A549 treated with AZD9567 at 1 μM for 4 hours (cell line): ENCODE data around the gene TBC1D8. TPM values are rescaled to one million over a fixed set of nuclear protein-coding genes. Genes with fewer than 3 reads are reported as not detected.

Experiments
- total RNA-seq: library from RNA; stranded (reverse); fragments of 200-300 nt; extraction: Qiagen RNA extraction; gene quantifications from 5 replicates; pipeline ENCODE4 v1.2.3, GENCODE V29; 2022; ENCODE audit not compliant: insufficient read depth

Gene TBC1D8
- total RNA-seq, result 84.0 to 117 TPM (median 104 TPM) in 5 replicates

DNA sequence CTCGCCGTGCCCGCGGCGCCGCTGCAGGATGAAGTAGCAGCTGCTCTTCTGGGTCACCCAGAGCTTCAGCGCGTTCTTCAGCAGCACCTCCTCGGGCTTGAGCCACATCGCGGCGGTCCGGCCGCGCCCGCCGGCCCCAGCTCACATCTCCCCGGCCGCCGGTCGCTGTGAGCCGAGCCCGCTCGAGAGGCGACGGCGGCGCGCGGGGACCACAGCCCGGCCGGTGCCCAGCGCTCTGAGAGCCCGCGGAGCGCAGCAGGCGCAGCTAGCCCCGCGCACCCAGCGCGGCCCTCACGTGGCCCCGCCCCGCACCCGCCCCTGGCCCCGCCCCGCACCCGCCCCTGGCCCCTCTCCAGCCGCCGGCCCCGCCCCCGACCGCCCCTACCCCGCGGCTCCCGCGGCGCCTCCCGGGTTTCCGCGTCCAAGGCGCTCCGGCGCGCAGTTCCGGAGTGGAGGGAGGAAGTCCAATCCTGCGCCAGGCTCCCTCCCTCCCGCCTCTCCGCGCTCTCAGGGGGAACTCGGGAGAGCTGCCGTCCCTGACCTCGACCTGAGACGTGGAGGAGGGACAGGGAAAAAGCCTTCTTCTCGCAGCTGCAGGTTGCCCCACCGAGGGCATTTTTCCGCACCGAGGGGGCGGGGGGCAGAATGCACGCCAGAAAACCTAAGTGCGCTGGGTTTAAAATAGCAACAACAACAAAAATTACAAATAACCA lies at the start of gene TBC1D8:
Gene TBC1D8 (minus strand): TSS at position 237 of the 713 bp plus-strand sequence. CDS start 129 bp downstream, at position 108.

DNA sequence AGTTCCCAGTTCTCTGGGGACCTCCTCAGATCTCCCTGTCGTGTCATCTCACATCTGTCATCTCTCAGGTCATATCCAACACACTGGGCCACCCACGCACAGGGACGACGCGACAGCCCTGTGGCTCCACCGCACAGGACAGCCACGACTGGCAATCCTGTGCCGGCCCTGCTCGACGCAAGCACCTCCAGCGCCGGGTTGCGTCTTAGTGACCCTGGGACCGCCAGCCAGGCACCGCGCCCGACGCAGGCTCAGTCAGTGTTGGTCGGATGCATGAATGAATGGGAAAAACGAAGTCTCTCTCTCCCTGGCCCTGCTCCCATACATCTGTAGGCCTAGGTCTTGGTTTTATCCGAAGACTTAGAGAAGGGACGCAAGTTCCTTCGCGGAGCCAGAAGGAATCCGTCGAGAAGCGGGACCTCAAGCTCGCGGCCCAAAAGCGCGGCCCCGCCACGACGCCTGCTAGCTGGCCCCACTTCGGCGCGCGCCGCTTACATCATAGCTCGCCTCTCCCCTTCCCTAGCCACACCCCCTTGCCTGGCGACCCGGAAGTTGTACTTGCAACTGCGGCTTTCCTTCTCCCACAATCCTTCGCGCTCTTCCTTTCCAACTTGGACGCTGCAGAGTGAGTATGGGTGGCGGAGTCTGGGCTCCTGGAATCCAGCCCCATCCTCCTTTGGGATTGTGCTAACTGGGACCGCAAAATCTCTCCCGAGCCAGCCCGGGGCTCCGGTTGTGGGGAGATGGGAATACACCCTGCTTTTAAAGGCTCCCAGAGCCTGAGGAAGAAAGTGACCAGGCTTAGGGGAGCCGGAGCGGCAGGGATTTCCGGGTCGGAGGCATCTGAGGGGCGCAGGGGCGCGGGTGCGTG lies 149.3 kb downstream of the TBC1D8 start, which contains the start of gene RPL31:
Gene RPL31 (plus strand): TSS at position 599 of the 871 bp plus-strand sequence. CDS start 413 bp downstream, outside the sequence.

Other genes starting within 250 kb of the TBC1D8 start
- gene RPL31, start 149.1 kb downstream of the TBC1D8 start, total RNA-seq, result 1,602 to 2,348 TPM (median 2,271 TPM) in 5 replicates
- 36.2 to 62.4 TPM (median 40.3 TPM) in 5 replicates for gene CNOT11, start 101.5 kb upstream of the TBC1D8 start, total RNA-seq
- 36.8 to 46.1 TPM (median 44.6 TPM) in 5 replicates for gene RNF149, start 157.3 kb upstream of the TBC1D8 start, total RNA-seq
- 2.6 to 10.3 TPM (median 8.9 TPM) in 5 replicates for gene CREG2, start 236.1 kb upstream of the TBC1D8 start, total RNA-seq